Urinary bladder (tissue), 4 donors: ENCODE measurements around the gene TTC7B. TPM values are rescaled to one million over a fixed set of nuclear protein-coding genes. Genes with fewer than 3 reads are reported as not detected.
A peak's percentile ranks its signal among the peaks of the same experiment; 100 is the strongest.

Experiments
- DNase-seq: peaks from one replicate; pipeline ENCODE4 v3.0.0-alpha.2; 2015; ENCODE audit errors: extremely low spot score
- H3K27ac ChIP-seq: one replicate; pipeline ENCODE4 v1.5.1; 2013; ENCODE audit warnings: low read depth, mild to moderate bottlenecking, moderate library complexity
- H3K36me3 ChIP-seq: one replicate; pipeline ENCODE4 v1.6.1; 2013; ENCODE audit warnings: mild to moderate bottlenecking, moderate library complexity; ENCODE audit not compliant: insufficient read depth
- H3K4me1 ChIP-seq: one replicate; pipeline ENCODE4 v1.6.1; 2013; ENCODE audit warnings: mild to moderate bottlenecking, moderate library complexity; ENCODE audit not compliant: insufficient read depth
- H3K4me3 ChIP-seq: one replicate; pipeline ENCODE4 v1.5.1; 2013; ENCODE audit warnings: low read depth, low read length
- WGBS: extraction: QIAGEN DNeasy Blood & Tissue Kit; methylation state at CpG from one replicate; pipeline ENCODE4 v1.1.7; 2013; 5-methylcytosine and 5-hydroxymethylcytosine counted together
- polyA plus RNA-seq: library from polyadenylated mRNA; stranded (reverse); fragments of 200-250 nt; gene quantifications from one replicate; pipeline ENCODE4 v1.2.3, GENCODE V29; 2013
- total RNA-seq: library from RNA; depleted of rRNA; stranded (reverse); fragments of >200 nt; gene quantifications from one replicate; pipeline ENCODE4 v1.2.3, GENCODE V29; 2014
- donor health status: healthy with polysubstance abuse.
- donor health status: healthy.

The TTC7B gene
- total and polyA plus RNA-seq, 2 donors = 20.0 to 48.9 TPM

DNA sequence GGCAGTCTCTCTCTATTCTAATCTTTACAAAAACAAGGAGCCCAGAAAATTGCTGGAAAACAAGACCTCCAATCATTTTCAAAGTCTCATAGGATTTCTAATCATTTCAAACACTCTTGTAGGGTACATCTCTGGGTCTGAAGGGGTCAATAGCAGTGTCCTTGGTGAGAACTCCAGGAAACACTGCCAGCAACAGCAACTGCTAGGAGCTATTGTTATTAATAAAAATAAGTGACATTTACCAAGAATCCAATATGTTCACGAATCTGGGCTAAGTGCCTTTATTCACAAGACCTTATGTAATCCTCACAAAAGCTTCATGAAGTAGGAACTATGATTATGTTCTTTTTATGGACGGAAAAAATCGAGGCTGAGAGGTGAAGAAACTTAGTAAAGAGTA, 72.8 kb downstream of the TTC7B start:
- 28% methylated on average over 3 of the region's 3 CpGs for whole genome bisulfite sequencing

DNA sequence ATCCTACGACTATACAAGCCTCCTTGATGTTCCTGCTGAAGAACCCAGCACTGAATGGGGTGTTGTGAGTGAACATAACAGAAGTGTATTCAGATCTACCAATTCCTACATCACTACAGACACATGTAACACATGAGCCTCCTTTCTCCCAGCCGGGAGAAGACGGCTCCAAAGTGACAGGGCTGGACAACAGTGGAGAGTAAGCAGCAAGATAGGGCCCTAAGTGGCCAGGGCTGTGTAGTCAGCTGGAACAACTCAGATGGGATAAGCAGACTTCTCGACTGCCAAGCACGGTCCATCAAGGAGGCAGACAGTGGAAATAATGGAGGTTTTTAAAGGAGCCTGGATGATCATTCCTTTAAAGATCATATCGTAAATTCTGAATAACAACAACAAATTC, 73.5 kb downstream of the TTC7B start:
- WGBS = 37% methylated on average over 6 of the region's 6 CpGs
- Histone ChIP-seq H3K4me1 (no peaks in the 10 kb centered on the region), H3K36me3 (peaks cover 2% of the 10 kb centered on the region), H3K4me3 (no peak overlapping the region), H3K27ac (no peak overlapping the region)
- DNase-seq = no peak

More for the DNA sequence above, 72.8 kb downstream of the TTC7B start:
- peaks cover 2% of the 10 kb centered on the region for H3K36me3 ChIP-seq
- no peak overlapping the region for H3K27ac ChIP-seq
- H3K4me3 ChIP-seq = no peak overlapping the region
- H3K4me1 ChIP-seq = no peaks in the 10 kb centered on the region
- DNase-seq = no peak

GRCh38 chr14:90742252-90742651, 74.0 kb downstream of the TTC7B start:
- WGBS = 90% methylated on average over 2 of the region's 2 CpGs
- peaks cover 2% of the 10 kb centered on the region for H3K36me3 ChIP-seq

GRCh38 chr14:90741682-90741946, 74.6 kb downstream of the TTC7B start:
- Histone ChIP-seq H3K4me1 (no peaks in the 10 kb centered on the region), H3K27ac (no peak overlapping the region), H3K36me3 (peaks cover 2% of the 10 kb centered on the region), H3K4me3 (no peak overlapping the region)
- WGBS = 97% methylated on average over 2 of the region's 2 CpGs
- no peak for DNase-seq

More at GRCh38 chr14:90742252-90742651, 74.0 kb downstream of the TTC7B start:
- Histone ChIP-seq H3K4me3 (no peak overlapping the region), H3K27ac (no peak overlapping the region), H3K4me1 (no peaks in the 10 kb centered on the region)
- no peak for DNase-seq

- no peak for DNase-seq
- no peak overlapping the region for H3K27ac ChIP-seq
Measured at GRCh38 chr14:90740946-90741681, 75.1 kb downstream of the TTC7B start.

GRCh38 chr14:90740081-90740480, 76.1 kb downstream of the TTC7B start:
- Histone ChIP-seq H3K27ac (peak overlapping the region; percentile 60), H3K36me3 (peaks cover 2% of the 10 kb centered on the region)
- 70% methylated on average over 8 of the region's 8 CpGs for WGBS

More at GRCh38 chr14:90740946-90741681, 75.1 kb downstream of the TTC7B start:
- 91% methylated on average over 12 of the region's 12 CpGs for WGBS
- Histone ChIP-seq H3K4me1 (no peaks in the 10 kb centered on the region), H3K36me3 (peaks cover 2% of the 10 kb centered on the region), H3K4me3 (no peak overlapping the region)

DNA sequence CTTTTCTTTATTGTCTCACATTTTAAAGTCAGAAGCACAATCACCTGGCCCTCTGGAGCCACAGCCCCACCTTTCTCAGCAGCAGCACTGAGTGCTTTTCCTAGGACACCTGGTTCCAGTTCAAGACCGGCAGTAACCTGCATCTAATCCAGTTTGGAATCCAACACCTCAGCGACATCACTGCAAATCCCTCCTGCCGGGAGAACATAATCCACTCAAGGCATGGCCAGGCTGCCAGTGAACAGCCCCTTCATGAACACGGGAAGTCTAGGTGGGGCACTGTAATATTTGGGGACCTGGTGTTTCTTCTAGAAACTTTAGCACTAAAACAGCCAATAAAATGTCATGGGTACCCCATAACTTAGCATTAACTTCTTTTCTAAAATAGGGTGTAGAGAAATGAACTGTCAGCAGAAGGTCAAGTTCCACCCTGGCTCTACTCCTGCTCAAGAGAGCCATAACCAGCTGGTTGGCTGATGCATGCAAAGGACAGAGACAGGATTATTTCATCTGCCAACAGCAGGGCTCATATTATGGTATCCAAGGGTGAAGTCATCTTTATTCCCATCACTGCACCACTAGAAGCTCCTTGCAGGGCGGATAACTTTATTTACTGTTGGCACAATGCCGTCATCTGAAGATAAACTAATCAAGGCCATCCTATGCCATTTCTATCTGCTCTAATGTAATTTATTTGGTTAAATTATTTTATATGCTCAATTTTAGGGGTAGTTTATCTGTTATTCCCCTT, 76.7 kb downstream of the TTC7B start:
- WGBS = 34% methylated on average over 6 of the region's 6 CpGs
- H3K4me3 ChIP-seq = no peak overlapping the region
- no peaks in the 10 kb centered on the region for H3K4me1 ChIP-seq
- no peak for DNase-seq
- peaks cover 2% of the 10 kb centered on the region for H3K36me3 ChIP-seq
- no peak overlapping the region for H3K27ac ChIP-seq

More at GRCh38 chr14:90740081-90740480, 76.1 kb downstream of the TTC7B start:
- Histone ChIP-seq H3K4me3 (no peak overlapping the region), H3K4me1 (no peaks in the 10 kb centered on the region)
- DNase-seq = no peak

- Histone ChIP-seq H3K4me1 (no peaks in the 10 kb centered on the region), H3K36me3 (no peaks in the 10 kb centered on the region), H3K27ac (no peak overlapping the region), H3K4me3 (no peak overlapping the region)
- 94% methylated on average over 16 of the region's 16 CpGs for WGBS
- no peak for DNase-seq
Measured at GRCh38 chr14:90733139-90733808, 83.0 kb downstream of the TTC7B start.

- DNase-seq = no peak
- no peak overlapping the region for H3K4me3 ChIP-seq
- 94% methylated on average over 7 of the region's 7 CpGs for WGBS
- H3K36me3 ChIP-seq = no peaks in the 10 kb centered on the region
- H3K27ac ChIP-seq = no peak overlapping the region
- H3K4me1 ChIP-seq = no peaks in the 10 kb centered on the region
Measured at GRCh38 chr14:90732718-90733117, 83.5 kb downstream of the TTC7B start.

DNA sequence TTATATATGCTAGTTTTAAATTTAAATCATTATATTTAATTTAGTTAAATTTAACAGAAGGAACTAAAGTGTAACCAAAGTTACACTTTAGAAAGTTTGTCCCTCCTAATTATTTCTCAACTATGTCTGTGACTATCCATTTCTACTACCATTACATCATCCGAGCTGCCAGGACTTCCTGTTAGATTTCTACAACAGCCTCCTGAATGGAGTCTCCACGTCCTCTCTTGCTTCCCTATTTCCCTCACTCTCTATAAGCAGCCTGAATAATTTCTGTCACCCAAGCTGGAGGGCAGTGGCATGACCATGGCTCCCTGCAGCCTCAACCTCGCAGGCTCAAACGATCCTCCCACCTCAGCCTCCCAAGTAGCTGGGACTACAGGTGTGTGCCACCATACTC, 84.1 kb downstream of the TTC7B start:
- DNase-seq = no peak
- Histone ChIP-seq H3K27ac (no peak overlapping the region), H3K4me3 (no peak overlapping the region), H3K36me3 (no peaks in the 10 kb centered on the region), H3K4me1 (no peaks in the 10 kb centered on the region)
- 92% methylated on average over 4 of the region's 4 CpGs for WGBS

GRCh38 chr14:90731487-90731886, 84.7 kb downstream of the TTC7B start:
- DNase-seq = no peak
- WGBS = 97% methylated on average over 11 of the region's 11 CpGs

GRCh38 chr14:90730206-90730766, 85.9 kb downstream of the TTC7B start:
- 92% methylated on average over 9 of the region's 9 CpGs for WGBS
- no peak for DNase-seq

More at GRCh38 chr14:90731487-90731886, 84.7 kb downstream of the TTC7B start:
- H3K4me3 ChIP-seq = no peak overlapping the region
- no peaks in the 10 kb centered on the region for H3K36me3 ChIP-seq
- no peak overlapping the region for H3K27ac ChIP-seq
- H3K4me1 ChIP-seq = no peaks in the 10 kb centered on the region

GRCh38 chr14:90728951-90729350, 87.3 kb downstream of the TTC7B start:
- no peaks in the 10 kb centered on the region for H3K4me1 ChIP-seq
- H3K4me3 ChIP-seq = no peak overlapping the region
- no peaks in the 10 kb centered on the region for H3K36me3 ChIP-seq
- H3K27ac ChIP-seq = no peak overlapping the region
- 92% methylated on average over 5 of the region's 5 CpGs for WGBS
- no peak for DNase-seq

More at GRCh38 chr14:90730206-90730766, 85.9 kb downstream of the TTC7B start:
- Histone ChIP-seq H3K4me3 (no peak overlapping the region), H3K4me1 (no peaks in the 10 kb centered on the region), H3K36me3 (no peaks in the 10 kb centered on the region), H3K27ac (no peak overlapping the region)
